Retinal pigment epithelial cell (primary cell): Measurements from ENCODE around the gene MKLN1.
A peak's percentile ranks its signal among the peaks of the same experiment; 100 is the strongest.
"Not testable (repeated sequence)": the region's sequence is repeated elsewhere in the genome, so short reads cannot be mapped to it uniquely, and the experiment has no call there.

ENCODE experiments used
- DNase-seq: peaks from one replicate; pipeline ENCODE4 v3.0.0-alpha.2; 2010; ENCODE audit warnings: low read depth
- H3K4me3 ChIP-seq: 2 replicates; pipeline ENCODE4 v1.5.1; 2011; ENCODE audit warnings: mild to moderate bottlenecking, low read length, control low read depth, moderate library complexity
- CTCF ChIP-seq: conservative IDR thresholded peaks from 2 replicates; pipeline ENCODE4 v1.5.1; 2011; ENCODE audit warnings: low read depth, low read length, control low read depth, inconsistent platforms

The MKLN1 gene

GRCh38 chr7:131300572-131301466 lies 26.9 kb upstream of the MKLN1 start:
- H3K4me3 ChIP-seq = no peak overlapping the region
- TF ChIP-seq CTCF = no peak
- no peak for DNase-seq

- DNase-seq = no peak
- no peak overlapping the region for H3K4me3 ChIP-seq
- no peak for TF ChIP-seq CTCF
These were observed 25.2 kb upstream of the MKLN1 start for GRCh38 chr7:131302446-131302845.

- DNase-seq = no peak
- H3K4me3 ChIP-seq = no peak overlapping the region
- peak; percentile 65 for TF ChIP-seq CTCF
These were observed 24.6 kb upstream of the MKLN1 start for GRCh38 chr7:131302876-131303707.

- no peak for TF ChIP-seq CTCF
- no peak overlapping the region for H3K4me3 ChIP-seq
- no peak for DNase-seq
These were observed 22.5 kb upstream of the MKLN1 start for GRCh38 chr7:131305152-131305551.

GRCh38 chr7:131306041-131306440 lies 21.6 kb upstream of the MKLN1 start:
- H3K4me3 ChIP-seq, DNase-seq: not testable (repeated sequence)

- TF ChIP-seq CTCF = no peak
- no peak for DNase-seq
- no peak overlapping the region for H3K4me3 ChIP-seq
These were observed 20.9 kb upstream of the MKLN1 start for GRCh38 chr7:131306777-131307176.

GRCh38 chr7:131307627-131308026 lies 20.0 kb upstream of the MKLN1 start:
- H3K4me3 ChIP-seq = no peak overlapping the region
- no peak for DNase-seq
- no peak for TF ChIP-seq CTCF
